GM19438 (cell line): Measurements from ENCODE around the gene ADGRV1.

Experiments
- ATAC-seq: cut with Tn5 transposase; IDR thresholded peaks from one replicate; pipeline ENCODE4 v1.9.1; 2021; ENCODE audit warnings: low read depth; ENCODE audit not compliant: unreplicated experiment

The ADGRV1 gene

DNA sequence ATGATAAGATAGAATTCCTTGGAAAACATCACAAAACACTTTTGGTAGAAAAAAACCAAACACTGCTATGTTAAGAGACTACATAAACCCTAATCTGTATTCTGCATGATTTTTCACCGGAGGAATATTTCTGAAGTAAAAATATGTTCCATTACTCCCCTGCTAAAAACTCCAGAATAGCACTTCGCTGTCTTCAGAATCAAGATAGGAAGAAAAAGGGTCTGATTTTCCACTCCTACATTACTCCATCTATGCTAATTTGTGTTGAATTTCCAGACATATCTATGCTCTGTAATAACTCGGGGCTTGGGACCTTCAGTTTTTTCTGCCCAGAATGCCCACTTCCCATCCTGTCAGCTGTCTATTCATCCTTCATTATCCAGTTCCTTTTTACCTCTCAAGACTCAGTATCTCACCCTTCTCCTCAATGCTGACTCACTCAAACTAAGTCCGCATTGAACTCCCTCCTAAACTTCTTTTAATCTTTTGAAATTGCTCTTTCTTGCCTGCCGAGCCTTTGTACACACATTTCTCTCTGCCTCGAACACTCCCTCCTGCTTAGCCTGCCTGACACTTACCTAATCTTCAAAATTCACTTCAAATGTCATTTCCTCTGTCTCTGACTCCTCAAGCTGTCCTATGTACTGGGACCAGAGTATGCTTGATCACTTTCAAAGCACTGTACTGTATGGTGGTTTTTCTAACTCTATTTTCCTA is 653.6 kb downstream of the ADGRV1 start:
- ATAC-seq: no peak

DNA sequence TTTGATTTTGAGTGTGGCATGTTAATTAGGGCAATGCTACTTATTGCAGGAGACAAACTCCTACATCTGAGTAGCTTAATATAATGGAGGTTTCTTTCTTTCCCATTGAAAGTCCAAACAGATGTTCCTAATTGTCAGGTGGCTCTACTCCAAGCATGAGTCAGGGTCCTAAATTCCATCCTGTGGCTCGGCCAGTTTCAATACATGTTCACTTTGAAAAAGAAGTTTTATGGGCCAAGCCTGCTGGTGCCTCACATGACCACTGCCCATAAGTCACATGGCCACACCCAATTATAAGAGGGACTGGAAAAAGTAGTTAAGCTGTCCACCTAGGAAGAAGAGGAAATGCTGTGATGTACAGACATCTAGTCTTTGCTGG is 654.1 kb downstream of the ADGRV1 start:
- ATAC-seq: no peak
